T follicular helper cell (primary cell): Measurements from ENCODE around the gene ERC1.
"Not testable (repeated sequence)": the region's sequence is repeated elsewhere in the genome, so short reads cannot be mapped to it uniquely, and the experiment has no call there.

Experiments used
- DNase-seq: peaks from one replicate; pipeline ENCODE4 v3.0.0-alpha.2; 2020; ENCODE audit warnings: low read depth

ERC1 gene

DNA sequence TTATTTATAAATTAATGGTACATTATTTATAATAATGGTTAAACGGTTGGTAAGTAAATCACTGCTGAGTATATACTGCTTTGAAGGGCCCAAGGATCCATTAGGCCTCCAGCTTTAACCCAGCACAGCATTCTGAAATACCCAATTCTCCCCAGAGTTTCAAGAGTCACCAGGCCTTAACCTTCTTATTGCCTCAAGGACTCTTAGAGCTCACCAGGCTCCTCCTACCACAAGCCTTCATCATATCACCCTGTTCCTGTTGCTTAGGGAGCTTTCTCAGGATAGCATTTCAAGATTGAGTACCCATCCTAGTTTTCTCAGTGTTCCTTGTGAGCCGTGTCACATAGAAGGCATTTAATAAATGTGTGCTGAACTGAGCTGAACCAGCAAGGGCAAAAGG lies 360.9 kb downstream of the ERC1 start:
- DNase-seq = no peak

DNA sequence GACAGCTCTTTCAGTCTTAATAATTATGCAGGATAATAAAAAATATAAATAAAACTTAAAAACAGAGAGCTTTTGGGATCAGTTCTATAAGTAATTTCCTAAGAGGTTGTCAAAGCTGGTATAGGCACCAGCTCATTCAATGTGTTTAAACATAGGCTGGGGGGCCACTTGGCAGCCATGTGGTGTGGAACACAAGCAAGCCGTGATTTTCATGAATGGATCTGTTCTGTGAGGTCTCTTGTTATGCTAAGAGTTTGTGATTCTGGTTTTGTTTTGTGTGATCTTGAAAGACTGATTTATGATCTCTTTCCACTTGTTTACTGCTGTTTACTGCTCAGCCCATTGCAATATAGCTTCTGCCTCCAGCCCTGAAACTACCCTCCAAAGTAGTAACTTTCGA lies 362.4 kb downstream of the ERC1 start:
- DNase-seq = no peak

DNA sequence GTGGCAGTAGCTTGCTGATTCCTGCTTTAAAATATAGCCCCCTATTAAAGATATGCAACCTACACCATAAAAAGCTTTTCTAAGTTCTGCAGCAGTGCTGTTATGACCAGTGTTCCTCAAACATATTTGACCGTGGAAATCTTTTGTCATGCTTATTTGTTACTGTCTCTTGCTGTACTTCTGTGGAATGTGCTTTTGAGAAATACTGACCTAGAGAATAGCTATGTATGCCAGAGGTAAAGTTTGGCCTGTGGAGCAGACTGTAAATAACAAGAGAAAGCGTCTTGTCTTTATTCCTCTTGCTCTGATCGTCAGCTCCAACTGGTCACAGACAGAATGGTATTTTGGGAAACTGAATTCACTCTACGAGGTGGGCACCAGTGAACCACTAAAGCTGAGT lies 364.4 kb downstream of the ERC1 start:
- no peak for DNase-seq

DNA sequence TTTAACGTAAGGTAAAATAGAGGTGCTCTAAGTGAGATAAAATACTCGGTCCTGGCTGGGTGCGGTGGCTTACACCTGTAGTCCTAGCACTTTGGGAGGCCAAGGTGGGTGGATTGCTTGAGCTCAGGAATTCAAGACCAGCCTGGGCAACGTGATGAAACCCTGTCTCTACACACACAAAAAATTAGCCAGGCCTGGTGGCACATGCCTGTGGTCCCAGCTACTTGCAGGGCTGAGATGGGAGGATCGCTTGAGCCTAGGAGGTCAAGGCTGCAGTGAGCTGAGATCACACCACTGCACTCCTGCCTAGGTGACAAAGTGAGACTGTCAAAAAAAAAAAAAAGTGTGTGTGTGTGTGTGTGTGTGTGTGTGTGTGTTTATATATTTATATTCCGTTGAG lies 364.8 kb downstream of the ERC1 start:
- not testable (repeated sequence) for DNase-seq

DNA sequence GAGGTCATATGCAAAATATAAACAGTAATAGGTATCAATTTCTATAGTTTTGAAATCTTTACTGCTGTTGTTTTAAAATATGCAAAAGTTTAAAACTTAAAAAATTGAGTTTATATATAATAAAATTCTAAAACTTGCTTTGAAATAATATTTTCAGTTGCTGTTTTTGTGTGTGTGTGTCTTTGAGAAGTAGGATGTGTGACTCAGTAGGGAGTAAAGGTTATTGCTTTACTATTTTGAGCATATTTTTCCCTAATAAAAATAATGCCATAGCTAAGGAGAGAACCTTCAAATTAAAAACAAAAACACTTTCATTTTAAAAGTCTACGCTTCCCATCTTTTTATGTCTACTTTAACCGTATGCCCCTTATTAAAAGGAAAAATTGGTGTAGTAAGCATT lies 365.3 kb downstream of the ERC1 start:
- no peak for DNase-seq

DNA sequence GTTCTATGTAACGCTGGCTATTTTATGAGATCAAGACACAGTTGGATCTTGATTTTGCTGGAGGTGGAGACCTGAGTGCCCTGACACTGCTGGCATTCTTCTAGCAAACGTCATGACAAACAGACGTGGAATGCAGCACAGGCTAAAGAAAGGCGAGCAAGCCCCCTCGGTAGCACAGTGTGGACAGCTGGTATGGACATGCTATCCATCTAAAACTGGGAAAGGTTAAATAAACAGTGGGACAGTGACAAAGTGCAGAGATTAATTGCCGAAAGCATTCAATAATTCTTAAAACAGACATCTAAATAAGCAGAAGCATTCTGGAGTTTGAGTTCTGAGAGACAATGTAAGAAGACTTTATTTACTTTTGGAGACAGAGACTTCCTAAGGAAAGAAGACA lies 366.1 kb downstream of the ERC1 start:
- no peak for DNase-seq

DNA sequence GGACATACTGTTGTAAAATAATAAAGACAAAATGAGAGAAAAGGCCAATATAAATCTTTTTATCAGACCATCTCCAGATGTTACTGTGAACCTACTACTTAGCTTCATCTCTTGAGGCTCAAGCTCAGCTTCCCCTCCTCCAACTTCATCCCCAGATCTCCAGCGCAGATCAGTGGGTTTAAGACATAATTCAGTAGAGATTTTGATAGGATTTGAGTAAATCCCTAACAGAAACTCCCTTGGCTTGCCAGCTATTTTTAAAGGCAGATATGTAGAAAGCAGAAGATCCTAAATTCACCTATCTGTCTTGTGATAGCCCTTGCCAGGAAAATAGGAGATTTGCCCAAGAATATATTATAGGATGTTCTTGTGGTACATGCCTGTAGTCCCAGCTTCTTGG lies 366.7 kb downstream of the ERC1 start:
- no peak for DNase-seq

DNA sequence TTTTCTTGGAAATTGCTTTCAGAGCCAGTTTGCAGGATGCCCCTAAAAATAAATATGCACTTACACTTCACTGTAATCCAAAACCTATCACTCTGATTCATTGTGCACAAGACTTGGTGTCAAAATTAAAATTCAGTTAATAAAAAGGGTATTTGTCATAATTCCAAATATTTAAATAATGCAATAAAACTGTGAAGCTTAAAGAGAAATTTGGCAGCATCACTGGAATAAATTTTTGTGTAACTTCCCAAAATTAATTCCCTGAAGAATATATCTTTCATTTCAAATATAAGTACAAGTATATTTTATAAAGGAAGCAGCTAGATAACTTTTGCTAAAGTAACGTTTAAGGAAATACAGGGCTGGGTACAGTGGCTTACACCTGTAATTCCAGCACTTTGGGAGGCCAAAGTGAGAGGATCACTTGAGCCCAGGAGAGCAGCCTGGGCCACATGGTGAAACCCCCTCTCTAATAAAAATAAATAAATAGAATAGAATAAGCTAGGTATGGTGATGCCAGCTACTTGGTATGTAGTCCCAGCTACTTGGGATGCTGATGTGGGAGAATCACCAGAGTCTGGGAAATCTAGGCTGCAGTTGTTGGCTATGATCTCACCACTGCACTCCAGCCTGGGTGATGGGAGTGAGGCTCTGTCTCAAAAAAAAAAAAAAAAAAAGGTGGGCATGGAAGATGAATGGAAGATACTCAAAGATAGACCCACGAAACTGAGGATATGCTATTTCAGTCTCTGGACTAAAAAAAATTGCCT lies 369.6 kb downstream of the ERC1 start:
- DNase-seq = no peak

DNA sequence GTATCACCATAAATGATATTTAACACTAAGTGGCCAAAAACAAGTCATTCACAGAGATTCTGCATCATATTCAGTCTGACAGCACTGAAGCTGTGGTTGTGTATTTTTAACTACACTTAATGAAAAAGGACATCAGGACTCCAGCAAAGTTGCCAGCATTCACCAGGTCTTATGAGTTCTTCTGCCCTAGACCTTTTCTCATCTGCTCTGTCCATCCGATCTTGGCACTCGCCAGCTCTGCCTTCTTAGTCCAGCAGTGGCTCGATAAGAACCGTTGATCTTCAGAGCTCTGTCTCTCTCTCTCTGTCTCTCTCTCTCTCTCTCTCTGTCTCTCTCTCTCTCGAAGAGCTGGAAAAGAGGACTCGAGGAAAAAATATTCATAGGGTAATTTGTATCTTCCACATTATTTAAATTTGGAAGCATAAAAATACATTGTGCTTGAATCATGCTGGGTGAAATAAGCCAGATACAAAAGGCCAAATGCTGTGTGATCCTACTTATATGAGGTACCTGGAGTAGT lies 371.2 kb downstream of the ERC1 start:
- no peak for DNase-seq

DNA sequence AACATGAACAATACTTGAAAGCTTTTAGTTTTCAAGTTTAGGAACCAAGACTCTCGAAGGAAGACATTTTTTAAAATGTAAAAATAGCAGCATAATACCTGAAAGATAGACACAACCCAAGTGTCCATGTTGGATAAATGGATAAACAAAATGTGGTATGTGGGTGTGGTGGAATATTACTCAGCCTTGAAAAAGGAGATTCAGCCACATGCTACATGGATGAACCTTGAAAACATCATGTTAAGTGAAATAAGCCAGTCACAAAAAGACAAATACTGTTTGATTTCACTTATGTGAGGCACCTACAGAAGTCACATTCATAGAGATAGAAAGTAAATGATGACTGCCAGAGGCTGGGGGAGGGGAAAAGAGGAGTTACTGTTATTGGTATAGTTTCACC lies 374.7 kb downstream of the ERC1 start:
- DNase-seq = no peak

DNA sequence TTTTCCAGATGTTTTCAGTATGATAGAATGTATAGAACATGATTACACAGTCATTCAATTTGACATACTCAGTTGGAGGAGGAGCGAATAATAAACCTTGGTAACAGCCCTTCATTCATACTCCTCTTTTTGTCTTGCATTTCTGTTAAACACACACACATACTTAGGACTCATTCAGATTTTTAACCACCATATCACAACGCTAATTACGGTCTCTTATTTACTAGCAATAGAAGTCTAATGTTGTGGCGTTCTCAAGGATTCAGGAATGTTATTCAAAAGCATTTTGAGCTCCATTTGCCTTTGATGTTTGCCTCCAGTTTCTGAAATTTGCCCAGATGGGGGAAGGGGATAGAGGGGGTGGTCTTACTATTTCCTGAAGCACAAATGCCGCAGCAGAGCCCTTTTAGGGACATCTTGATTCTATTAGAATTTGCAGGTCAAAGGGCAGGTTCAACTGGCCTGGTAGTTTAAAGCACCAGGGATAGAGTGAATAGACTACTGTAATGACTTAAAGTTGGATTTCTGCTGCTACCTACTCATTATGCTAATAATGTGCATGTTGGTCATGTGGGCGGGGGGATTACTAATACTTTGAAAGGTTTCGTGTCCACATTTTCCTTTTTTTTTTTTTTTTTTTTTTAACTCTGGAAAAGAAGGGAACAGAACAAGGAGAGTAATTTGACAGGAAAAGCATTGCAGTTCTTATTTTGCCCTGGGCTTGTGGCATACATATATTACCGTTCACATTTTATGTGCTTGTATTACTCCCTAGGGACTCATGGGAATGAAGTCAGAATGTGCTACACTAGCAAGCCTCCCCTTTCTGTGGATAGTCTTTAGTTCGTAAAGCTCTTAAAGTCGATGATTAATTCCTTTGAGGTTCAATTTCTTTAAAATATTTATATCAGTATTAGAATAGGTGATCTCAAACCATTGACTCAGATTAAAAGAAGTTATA lies 376.6 kb downstream of the ERC1 start:
- no peak for DNase-seq

DNA sequence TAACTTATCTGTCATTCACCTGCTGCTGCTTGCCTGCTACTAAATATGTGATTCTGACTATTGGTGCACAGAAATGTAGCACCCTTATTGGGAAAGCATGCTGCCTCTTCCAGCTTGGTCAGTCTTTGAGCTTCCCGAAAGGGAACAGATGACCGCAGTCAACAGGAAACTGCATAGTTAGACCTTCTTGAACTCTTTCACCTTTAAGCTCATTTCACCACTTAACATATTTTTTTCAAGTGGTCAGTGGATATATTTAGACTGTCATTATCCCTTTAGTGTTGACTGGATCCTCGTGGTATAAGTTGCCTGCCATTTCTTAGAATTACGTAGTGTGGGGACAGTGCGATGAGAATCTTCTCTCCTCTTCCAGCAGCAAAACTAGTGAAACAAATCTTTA lies 378.4 kb downstream of the ERC1 start:
- no peak for DNase-seq

DNA sequence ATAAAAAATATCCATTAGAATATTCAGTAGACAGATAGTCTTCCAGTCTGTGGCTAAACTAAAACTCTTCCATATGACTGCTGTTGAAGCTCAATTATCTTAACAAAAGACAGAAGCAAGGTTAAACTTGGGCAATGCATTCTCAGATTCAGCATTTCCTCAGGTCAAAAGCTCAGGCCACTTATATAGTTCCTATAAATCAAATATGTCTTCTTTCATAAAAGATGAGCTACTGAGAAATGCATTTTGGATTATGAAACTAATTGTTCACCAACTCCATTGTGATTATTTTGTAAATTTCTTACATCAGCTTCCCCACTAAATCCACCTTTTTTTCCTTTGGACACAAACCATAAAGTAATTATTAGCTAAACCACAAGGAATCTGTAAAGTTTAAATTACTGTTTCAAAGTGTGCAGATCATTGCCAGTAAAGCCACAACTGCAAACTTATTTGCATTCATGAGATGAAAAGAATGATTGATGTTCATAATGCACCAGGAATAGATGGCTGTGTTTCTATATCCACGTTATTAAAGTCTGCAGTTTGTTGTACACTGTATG lies 379.0 kb downstream of the ERC1 start:
- DNase-seq = no peak

DNA sequence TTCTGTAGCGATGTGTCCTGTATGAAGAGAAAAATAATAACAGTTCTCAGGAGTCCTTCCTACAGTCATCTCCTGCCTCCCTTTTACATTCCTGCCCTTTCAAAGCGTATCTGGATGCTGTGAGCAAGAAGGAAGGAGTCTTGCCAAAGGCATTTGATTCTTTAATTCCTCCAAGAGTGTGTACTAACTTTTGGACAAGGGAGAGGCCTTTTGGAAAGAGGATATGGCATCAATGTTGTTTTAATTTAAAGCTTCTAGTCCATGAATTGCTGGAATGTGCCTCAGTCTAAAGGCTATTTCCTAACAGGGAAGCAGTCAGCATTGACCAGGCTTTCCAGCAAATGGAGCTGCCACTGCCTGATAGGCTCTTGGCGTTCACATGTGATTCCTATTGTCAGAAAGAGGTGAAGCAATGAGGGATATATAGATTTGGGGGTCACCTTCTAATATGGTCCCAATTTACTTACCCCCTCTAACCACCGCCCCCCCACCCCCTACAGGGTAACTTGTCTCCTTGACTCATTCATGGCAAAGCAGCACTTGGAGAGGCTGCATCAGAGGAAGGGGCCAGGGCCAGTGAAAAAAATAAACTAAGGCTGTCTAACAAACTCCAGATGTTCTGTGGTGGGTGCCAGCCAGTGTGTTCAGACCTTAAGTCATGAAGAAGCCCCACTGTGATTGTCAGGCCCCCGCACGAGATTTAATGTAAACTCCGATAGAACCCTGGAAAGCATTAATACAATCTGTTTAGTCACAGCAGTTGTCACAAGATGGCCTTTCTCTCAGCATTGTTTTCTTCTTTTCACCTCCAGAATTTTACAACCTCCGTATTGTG lies 383.1 kb downstream of the ERC1 start:
- DNase-seq = no peak

DNA sequence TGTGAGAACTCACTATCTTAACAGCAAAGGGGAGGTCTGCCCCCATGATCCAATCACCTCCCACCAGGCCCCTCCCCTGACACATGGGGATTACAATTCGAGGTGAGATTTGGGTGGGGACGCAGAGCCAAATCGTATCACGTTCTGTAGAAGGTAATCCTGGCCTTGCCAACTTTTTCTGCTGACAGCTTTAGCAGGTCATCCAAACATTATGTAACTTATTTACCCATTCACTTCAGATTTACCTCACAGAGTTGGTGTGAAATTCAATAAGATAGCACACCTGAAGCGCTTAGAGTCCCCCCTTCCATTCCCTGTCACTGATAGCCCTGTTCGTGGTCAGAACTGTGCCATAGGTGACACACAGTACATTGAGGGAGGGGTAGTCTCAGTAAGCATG lies 384.3 kb downstream of the ERC1 start:
- DNase-seq = no peak

DNA sequence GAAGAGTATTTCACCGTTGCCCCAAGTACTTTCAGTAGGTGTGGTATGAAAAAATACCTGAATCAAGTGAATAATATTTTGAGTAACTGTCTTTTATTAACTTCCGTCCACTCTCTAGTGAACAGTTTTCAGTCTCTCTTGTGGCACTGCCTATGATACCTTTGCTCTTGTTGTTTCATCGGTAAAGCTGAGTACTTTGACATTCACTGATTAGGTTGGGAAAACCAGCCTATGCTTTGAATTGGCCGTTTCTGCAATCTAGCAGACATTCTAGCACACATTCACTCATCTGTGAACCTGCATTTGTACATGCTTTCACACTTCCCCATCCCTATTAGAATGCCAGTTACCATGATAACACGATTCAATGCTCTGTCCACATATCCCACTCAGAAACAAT lies 386.1 kb downstream of the ERC1 start:
- no peak for DNase-seq

DNA sequence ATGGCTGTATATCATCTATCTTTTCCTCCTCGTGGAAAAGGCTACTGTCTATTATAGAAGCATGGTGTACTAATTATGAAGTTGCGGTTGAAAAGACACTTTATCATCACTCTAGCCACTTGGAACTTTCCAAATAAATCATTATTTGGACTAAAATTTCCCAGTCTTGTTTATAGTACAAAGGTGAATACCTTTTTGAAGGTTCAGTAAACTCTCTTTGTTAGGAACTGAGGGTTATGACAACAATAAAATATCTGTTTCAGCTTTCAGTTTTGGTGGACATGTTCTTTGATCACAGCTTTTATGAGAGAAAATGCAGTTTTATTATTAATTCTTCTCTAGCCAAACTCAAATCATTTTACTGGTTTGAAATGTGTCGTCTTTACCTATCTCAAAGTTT lies 386.7 kb downstream of the ERC1 start:
- DNase-seq = no peak

DNA sequence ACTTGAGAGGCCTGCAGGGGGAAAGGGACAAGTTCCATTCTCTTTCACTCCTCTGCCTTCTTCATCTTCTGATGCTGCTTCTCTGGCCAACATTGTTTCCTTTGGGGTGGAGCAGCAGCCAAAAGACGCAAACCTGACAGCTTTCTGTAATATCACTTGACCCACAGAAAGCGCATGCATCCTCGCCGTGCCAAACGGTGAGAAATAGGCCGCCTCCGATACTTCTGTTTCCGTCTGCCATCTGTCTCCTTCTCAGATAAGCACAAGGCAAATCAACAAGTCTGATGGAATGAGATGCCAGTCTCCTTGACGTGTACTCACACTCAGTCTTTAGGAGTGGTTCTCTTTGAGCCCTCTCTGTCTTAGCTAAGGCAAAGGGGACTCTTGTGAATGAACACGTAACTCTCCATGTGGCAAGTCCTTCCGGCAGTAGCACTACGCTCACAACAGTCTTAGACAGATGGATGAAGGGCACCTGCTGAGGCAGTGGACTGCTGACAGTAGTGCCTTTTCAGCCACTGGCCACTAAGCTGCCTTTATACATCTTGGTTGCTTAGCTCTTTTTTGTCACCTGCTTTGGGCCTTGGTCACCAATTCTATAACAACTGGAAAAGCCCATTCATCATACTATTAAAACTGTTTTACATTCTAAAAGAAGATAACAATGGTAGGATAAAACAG lies 389.3 kb downstream of the ERC1 start:
- DNase-seq = no peak

DNA sequence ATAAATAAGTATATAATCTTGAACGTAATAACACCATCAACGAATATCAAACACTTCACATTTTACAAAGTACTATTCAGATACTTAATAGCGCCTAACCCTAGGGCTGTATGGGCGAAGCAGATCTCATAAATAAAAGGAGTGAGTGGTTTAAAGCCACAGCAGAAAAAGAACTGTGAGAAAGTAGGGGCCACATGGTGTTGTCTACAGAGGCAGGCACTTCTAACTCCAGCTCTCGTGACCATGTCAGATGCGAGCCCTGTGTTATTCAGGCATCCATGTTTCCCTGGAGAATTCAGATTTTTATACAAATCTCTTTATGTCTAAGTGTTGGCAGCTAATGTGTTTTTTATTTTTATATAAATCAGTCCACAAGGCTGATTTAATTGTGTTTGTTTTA lies 391.1 kb downstream of the ERC1 start:
- DNase-seq = no peak

DNA sequence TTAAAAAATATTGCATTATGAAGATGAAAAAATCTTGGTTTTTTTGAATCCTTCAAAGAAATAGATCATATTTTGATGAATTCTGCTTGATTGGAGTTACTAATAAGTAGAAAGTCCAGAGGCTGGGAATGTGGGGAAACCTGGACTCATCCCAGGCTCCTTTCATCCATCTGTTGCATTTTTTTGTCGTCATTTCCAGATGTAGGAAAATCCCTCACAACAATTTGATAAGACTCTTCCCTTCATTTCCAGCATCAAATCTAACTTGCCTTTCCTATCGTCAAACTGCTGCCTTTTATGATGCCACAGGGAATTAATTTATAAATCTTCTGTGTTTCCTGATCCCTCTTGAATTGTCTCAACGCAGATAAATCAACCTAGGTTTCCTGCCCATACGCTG lies 391.8 kb downstream of the ERC1 start:
- DNase-seq = no peak

DNA sequence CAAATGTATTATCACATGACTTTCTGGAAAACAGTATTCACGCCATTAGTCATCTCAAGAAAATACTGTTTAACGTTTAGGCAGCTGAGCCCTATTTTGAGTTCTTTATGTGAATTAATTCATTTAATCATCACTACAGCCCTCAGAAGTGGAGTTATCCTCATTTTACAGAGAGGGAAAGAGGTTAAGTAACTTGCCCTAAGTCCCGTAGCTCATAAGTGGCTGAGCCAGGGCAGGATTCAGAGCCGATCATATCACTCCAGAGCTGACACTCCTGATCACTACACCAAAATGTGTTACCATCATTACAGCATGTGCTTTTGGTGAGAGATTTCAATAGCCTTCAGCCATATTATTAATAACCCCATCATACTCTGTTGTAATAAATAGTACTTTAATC lies 392.7 kb downstream of the ERC1 start:
- no peak for DNase-seq
